A172 (cell line): ENCODE results near the gene ADAM12. TPM values are rescaled to one million over a fixed set of nuclear protein-coding genes. Genes with fewer than 3 reads are reported as not detected.

Source experiments
- DNase-seq: peaks from one replicate; pipeline ENCODE4 v3.0.0-alpha.2; 2015; ENCODE audit warnings: low spot score
- total RNA-seq: library from RNA; depleted of rRNA; stranded (reverse); fragments of >200 nt; shearing (Covaris generic); gene quantifications from 2 replicates; pipeline ENCODE4 v1.2.3, GENCODE V29; 2014

ADAM12 gene
- total RNA-seq, 1 experiment from 2014 or later: 8.1 TPM

- DNase-seq: peak; percentile 83
Observed at GRCh38 chr10:126215746-126216631, 172.3 kb downstream of the ADAM12 start.

GRCh38 chr10:126214679-126215078 lies 173.6 kb downstream of the ADAM12 start:
- no peak for DNase-seq

GRCh38 chr10:126214021-126214420 lies 174.3 kb downstream of the ADAM12 start:
- DNase-seq: no peak

- DNase-seq: no peak
Observed at GRCh38 chr10:126212738-126213137, 175.5 kb downstream of the ADAM12 start.

- no peak for DNase-seq
Observed at GRCh38 chr10:126210051-126210651, 178.1 kb downstream of the ADAM12 start.

GRCh38 chr10:126209451-126209850 lies 178.8 kb downstream of the ADAM12 start:
- no peak for DNase-seq

GRCh38 chr10:126208726-126209302 lies 179.5 kb downstream of the ADAM12 start:
- DNase-seq: no peak

- no peak for DNase-seq
Observed at GRCh38 chr10:126207851-126208250, 180.4 kb downstream of the ADAM12 start.

GRCh38 chr10:126207313-126207771 lies 180.9 kb downstream of the ADAM12 start:
- DNase-seq: no peak

GRCh38 chr10:126205486-126206205 lies 182.6 kb downstream of the ADAM12 start:
- DNase-seq: no peak

- peak; percentile 86 for DNase-seq
Observed at GRCh38 chr10:126204320-126204719, 184.0 kb downstream of the ADAM12 start.

- DNase-seq: no peak
Observed at GRCh38 chr10:126203746-126204145, 184.5 kb downstream of the ADAM12 start.

- DNase-seq: no peak
Observed at GRCh38 chr10:126201603-126202002, 186.7 kb downstream of the ADAM12 start.

- DNase-seq: peak; percentile 95
Observed at GRCh38 chr10:126199221-126199998, 188.9 kb downstream of the ADAM12 start.

GRCh38 chr10:126198681-126199080 lies 189.6 kb downstream of the ADAM12 start:
- DNase-seq: no peak

GRCh38 chr10:126197036-126197543 lies 191.2 kb downstream of the ADAM12 start:
- DNase-seq: no peak

GRCh38 chr10:126196281-126196680 lies 192.0 kb downstream of the ADAM12 start:
- DNase-seq: no peak

- no peak for DNase-seq
Observed at GRCh38 chr10:126191192-126191591, 197.1 kb downstream of the ADAM12 start.

- DNase-seq: no peak
Observed at GRCh38 chr10:126188679-126189200, 199.5 kb downstream of the ADAM12 start.

GRCh38 chr10:126187399-126187798 lies 200.9 kb downstream of the ADAM12 start:
- no peak for DNase-seq

GRCh38 chr10:126186766-126187165 lies 201.5 kb downstream of the ADAM12 start:
- no peak for DNase-seq
